HG02642 (cell line): ENCODE measurements around the gene BYSL.

ENCODE experiments used
- ATAC-seq: cut with Tn5 transposase; IDR thresholded peaks from one replicate; pipeline ENCODE4 v1.9.1; 2021; ENCODE audit warnings: mild to moderate bottlenecking; ENCODE audit not compliant: unreplicated experiment, poor library complexity

The BYSL gene, protein sequence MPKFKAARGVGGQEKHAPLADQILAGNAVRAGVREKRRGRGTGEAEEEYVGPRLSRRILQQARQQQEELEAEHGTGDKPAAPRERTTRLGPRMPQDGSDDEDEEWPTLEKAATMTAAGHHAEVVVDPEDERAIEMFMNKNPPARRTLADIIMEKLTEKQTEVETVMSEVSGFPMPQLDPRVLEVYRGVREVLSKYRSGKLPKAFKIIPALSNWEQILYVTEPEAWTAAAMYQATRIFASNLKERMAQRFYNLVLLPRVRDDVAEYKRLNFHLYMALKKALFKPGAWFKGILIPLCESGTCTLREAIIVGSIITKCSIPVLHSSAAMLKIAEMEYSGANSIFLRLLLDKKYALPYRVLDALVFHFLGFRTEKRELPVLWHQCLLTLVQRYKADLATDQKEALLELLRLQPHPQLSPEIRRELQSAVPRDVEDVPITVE

GRCh38 chr6:41920921-41921711 lies at the start of gene BYSL, which contains the start of gene MED20:
TSS of gene BYSL (plus strand) at chr6:41921499. CDS start at chr6:41921563, 64 bp downstream.
TSS of gene MED20 (minus strand) at chr6:41921139. CDS start at chr6:41921018, 121 bp downstream.
- ATAC-seq, result peak; percentile 92

DNA sequence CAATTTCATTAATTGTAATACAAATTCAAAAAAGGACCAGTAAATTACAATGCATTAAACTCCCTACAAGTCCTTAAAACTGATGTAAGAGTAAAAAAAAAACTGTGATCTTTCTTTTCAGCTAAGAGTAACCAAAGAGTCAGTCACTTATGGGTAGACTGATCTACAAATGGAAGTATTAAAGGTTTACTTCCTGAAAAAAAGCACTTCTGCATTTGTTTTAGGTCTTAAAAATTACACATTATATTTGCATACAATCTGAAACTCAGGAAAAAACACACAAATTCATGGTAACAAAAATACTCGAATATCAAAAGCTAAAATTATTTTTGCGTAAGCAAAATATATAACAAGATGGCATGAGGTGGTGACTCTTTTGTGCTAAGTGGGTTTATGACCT lies 49.6 kb upstream of the BYSL start:
- ATAC-seq, result no peak

DNA sequence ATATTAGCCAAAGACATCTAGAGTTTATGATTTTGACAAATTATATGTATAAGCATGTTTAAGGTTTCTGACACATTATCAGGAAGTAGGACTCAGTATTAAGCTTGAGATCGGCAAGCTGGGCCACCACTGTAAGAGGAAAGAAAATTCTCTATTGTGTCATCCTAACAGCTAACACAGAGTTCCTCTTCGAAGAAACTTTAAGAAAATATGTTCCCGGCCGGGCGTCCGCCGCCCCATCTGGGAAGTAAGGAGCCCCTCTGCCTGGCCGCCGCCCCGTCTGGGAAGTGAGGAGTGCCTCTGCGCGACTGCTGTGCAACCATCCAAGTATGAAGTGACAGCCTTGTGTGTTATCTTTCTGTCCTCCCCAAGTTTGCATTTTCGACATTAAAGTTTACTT lies 49.2 kb upstream of the BYSL start:
- no peak for ATAC-seq

DNA sequence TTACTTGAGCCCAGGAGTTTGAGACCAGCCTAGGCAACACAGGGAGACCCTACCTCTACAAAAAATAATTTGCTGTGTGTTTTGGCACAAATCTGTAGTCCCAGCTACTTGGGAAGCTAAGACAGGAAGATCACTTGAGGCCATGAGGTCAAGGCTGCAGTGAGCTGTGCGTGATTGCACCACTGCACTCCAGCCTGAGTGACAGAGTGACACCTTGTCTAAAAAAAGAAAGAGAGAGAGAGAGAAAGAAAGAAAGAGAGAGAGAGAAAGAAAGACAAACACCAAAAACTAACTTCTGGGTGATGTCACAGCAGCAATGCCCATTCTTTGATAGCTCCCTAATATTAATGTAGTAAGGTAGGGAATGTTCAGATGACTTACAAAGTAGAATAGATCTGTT lies 46.6 kb upstream of the BYSL start:
- no peak for ATAC-seq

DNA sequence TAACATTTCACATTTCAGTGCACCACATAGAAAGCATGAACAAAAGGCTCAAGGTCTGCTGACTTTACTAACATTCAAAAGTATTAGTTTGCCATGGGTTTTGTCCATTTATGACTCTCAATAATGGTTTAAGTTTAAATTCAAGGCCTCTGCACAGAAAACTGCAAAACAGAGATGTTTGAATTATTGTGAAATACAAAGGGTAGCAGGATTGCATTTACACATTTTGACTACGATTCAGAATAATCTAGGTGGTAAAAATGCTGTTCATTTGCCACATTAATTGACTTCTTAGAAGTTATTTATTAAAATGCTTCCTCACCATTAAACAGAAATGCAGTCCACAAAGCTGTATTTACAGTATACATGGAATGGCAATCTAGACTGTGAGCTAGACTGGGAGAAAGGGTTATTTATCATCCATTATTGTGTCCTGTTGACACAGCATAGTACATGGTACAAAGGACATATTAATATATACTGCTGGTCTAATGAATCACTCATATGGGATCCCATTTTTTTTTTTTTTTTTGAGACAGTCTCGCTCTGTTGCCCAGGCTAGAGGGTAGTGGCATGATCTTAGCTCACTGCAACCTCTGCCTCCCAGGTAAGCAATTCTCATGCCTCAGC lies 44.1 kb upstream of the BYSL start:
- no peak for ATAC-seq

GRCh38 chr6:41878246-41878645 lies 43.1 kb upstream of the BYSL start:
- no peak for ATAC-seq

- no peak for ATAC-seq
Observed at GRCh38 chr6:41878961-41879405, 42.3 kb upstream of the BYSL start.

DNA sequence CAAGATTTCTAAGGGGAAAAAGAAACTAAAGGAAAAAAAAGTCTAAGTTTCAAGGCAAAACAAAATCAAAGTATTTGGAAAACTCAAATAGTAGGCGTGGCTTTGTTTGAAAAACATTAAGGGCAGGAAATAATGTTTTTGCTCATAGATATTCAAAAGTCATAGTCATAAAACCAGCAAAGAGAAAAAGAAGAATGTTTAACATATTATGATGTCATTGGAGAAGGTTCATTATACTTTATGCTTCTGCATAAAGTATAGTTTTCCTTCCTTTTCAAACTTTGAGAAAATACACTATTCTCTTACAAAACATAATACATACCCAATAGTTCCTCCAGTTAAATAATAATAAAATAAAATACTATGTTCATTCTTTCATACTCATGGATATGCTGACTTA lies 39.8 kb upstream of the BYSL start:
- no peak for ATAC-seq

GRCh38 chr6:41884957-41885356 lies 36.3 kb upstream of the BYSL start:
- no peak for ATAC-seq

DNA sequence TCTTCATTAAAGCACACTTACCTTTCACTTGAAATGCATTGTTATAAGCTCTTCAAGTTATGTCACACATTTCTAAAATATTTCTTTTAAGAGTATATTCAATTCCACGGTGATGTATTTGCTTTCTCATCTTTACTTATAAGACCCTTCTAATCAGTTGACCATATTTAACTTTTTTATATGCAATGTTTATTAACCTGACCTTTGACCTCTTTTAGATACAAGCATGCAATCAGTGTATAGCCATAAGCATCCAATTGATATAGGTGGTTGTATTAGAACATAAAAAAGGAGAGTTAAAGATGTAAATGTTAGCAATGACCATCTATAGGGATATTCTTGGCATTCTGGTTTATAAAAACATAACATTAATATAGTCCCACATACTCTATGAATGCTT lies 35.4 kb upstream of the BYSL start:
- ATAC-seq, result no peak

DNA sequence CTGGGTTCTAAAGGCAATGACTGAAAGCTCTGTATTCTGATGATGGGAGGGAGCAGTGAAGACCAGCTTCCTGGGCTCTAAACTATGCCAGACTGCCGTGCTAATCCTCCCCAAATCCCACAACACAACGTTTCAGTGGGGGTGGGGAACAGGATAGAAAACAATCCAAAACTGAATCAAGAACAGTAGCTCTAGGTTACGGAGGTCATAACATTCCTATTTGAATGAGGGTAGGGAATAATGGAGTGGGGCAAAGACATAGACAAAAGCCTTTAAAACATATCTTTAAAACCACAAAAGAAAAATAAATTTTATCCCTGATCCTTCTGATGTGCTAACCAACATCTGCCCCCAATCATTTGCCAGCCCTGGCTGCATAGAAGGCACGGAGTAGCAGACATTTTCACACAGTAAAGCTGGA lies 34.0 kb upstream of the BYSL start:
- ATAC-seq, result no peak

- no peak for ATAC-seq
Observed at GRCh38 chr6:41892921-41893564, 28.3 kb upstream of the BYSL start.

GRCh38 chr6:41894366-41895299 lies 26.7 kb upstream of the BYSL start:
- peak; percentile 25 for ATAC-seq

- ATAC-seq, result peak; percentile 89
Observed at GRCh38 chr6:41895300-41896233, 25.7 kb upstream of the BYSL start, which contains the start of gene USP49. TSS of gene USP49 (minus strand) at chr6:41895375. CDS start at chr6:41806983, 88,392 bp downstream.

GRCh38 chr6:41896281-41896680 lies 25.0 kb upstream of the BYSL start:
- ATAC-seq, result no peak

DNA sequence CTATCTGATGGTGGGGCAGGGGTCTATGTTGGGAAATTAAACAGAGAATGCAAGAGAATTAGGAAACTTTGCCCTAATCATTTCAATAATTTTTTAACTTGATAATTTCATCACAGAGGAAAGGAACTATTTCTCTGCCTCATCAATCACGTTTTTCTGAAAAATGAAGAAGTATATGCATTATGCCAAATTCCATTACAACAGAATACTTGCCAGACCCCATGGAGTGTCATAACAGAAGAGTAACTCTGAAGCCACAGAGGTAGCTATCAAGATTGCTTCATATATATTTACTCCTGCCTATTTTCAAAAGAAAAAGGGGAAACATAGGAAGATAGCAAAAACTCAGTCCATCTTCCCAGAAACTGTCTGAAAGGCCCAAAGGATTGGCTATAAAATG lies 20.4 kb upstream of the BYSL start:
- no peak for ATAC-seq

DNA sequence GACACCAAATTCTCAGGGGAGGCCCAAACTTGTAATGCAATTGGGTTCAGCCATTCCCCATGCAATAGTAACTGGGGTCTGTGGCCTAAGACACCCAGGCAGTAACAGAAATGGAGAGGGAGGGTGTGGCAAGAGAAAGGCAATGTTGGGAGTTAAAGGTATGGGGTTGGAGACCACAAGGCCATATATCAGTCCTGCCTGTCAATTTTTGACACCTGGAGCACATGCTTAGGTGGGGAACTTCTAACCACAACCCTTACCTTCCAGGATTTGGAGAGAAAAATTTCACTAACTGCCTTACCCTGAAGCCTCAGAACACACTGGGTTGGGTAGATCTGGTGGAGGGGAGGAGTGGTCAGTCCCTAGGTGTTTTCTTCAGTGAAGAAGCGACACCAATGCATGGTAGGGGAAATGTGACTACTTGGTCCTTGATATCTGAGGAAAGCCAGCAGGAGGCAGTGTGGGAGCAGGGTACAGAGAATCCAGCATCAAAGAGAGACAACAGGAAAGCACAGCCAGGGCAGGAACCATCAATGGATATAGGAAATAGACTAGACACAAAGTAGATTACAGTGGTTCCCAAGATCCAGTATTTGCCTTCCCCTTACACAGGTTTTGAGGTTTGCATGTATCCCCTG lies 19.3 kb upstream of the BYSL start:
- ATAC-seq, result no peak

GRCh38 chr6:41909727-41910126 lies 11.6 kb upstream of the BYSL start:
- no peak for ATAC-seq
